MG63 (cell line): ENCODE data around the gene CTNNA3. TPM values are rescaled to one million over a fixed set of nuclear protein-coding genes. Genes with fewer than 3 reads are reported as not detected.
A peak's percentile ranks its signal among the peaks of the same experiment; 100 is the strongest.
"Not testable (repeated sequence)": the region's sequence is repeated elsewhere in the genome, so short reads cannot be mapped to it uniquely, and the experiment has no call there.

Experiments used
- DNase-seq: peaks from one replicate; pipeline ENCODE4 v3.0.0-alpha.2; 2020
- H3K27me3 ChIP-seq: fragments of 250-450 bp; sonication (Bioruptor Pico); 2 replicates; pipeline ENCODE4 v1.5.1; 2020; ENCODE audit warnings: mild to moderate bottlenecking, moderate library complexity
- H3K36me3 ChIP-seq: fragments of 250-450 bp; sonication (Bioruptor Pico); 2 replicates; pipeline ENCODE4 v1.5.1; 2020; ENCODE audit warnings: mild to moderate bottlenecking, moderate library complexity
- H3K4me3 ChIP-seq: fragments of 250-450 bp; sonication (Bioruptor Pico); 2 replicates; pipeline ENCODE4 v1.5.1; 2020; ENCODE audit warnings: mild to moderate bottlenecking, moderate library complexity
- H3K9me3 ChIP-seq: fragments of 250-450 bp; sonication (Bioruptor Pico); 2 replicates; pipeline ENCODE4 v1.5.1; 2020; ENCODE audit warnings: mild to moderate bottlenecking, moderate library complexity
- total RNA-seq: library from RNA; depleted of rRNA; stranded (reverse); fragments of >200 nt; shearing (Covaris generic); gene quantifications from 2 replicates; pipeline ENCODE4 v1.2.3, GENCODE V29; 2014; ENCODE audit warnings: low replicate concordance

Gene CTNNA3
- total RNA-seq, 1 experiment from 2014 or later: not detected

- no peak for DNase-seq
- Histone ChIP-seq H3K4me3 (no peak overlapping the region), H3K9me3 (no peaks in the 10 kb centered on the region), H3K27me3 (no peaks in the 10 kb centered on the region), H3K36me3 (no peaks in the 10 kb centered on the region)
Observed at GRCh38 chr10:67492317-67493019, 203.5 kb downstream of the CTNNA3 start.

GRCh38 chr10:67487906-67488619 is 207.9 kb downstream of the CTNNA3 start:
- Histone ChIP-seq H3K9me3 (no peaks in the 10 kb centered on the region), H3K36me3 (no peaks in the 10 kb centered on the region), H3K27me3 (no peaks in the 10 kb centered on the region), H3K4me3 (no peak overlapping the region)
- no peak for DNase-seq

- no peaks in the 10 kb centered on the region for H3K36me3 ChIP-seq
- H3K27me3 ChIP-seq: no peaks in the 10 kb centered on the region
- DNase-seq: peak; percentile 45
- H3K4me3 ChIP-seq: no peak overlapping the region
- no peaks in the 10 kb centered on the region for H3K9me3 ChIP-seq
Observed at GRCh38 chr10:67487199-67487598, 208.8 kb downstream of the CTNNA3 start.

- peaks cover 9% of the 10 kb centered on the region; the same call in 1 of the 2 replicates for H3K9me3 ChIP-seq
- H3K27me3 ChIP-seq: no peaks in the 10 kb centered on the region
- no peak overlapping the region for H3K4me3 ChIP-seq
- DNase-seq: no peak
- no peaks in the 10 kb centered on the region for H3K36me3 ChIP-seq
Observed at GRCh38 chr10:67477868-67478267, 218.1 kb downstream of the CTNNA3 start.

- Histone ChIP-seq H3K9me3 (peaks cover 9% of the 10 kb centered on the region; the same call in 1 of the 2 replicates), H3K27me3 (no peaks in the 10 kb centered on the region), H3K36me3 (no peaks in the 10 kb centered on the region), H3K4me3 (no peak overlapping the region)
- DNase-seq: no peak
Observed at GRCh38 chr10:67476201-67476600, 219.8 kb downstream of the CTNNA3 start.

- Histone ChIP-seq H3K4me3 (no peak overlapping the region), H3K27me3 (no peaks in the 10 kb centered on the region), H3K9me3 (peaks cover 9% of the 10 kb centered on the region; the same call in 1 of the 2 replicates), H3K36me3 (no peaks in the 10 kb centered on the region)
- DNase-seq: no peak
Observed at GRCh38 chr10:67473850-67474633, 222.0 kb downstream of the CTNNA3 start.

GRCh38 chr10:67471022-67471421 is 225.0 kb downstream of the CTNNA3 start:
- H3K27me3 ChIP-seq: no peaks in the 10 kb centered on the region
- H3K36me3 ChIP-seq: no peaks in the 10 kb centered on the region
- peak overlapping the region; percentile 55 for H3K4me3 ChIP-seq
- no peaks in the 10 kb centered on the region for H3K9me3 ChIP-seq
- DNase-seq: no peak

- Histone ChIP-seq H3K4me3 (no peak overlapping the region), H3K9me3 (no peaks in the 10 kb centered on the region; the same call in 1 of the 2 replicates), H3K27me3 (no peaks in the 10 kb centered on the region), H3K36me3 (no peaks in the 10 kb centered on the region)
- DNase-seq: no peak
Observed at GRCh38 chr10:67464278-67464677, 231.7 kb downstream of the CTNNA3 start.

GRCh38 chr10:67452892-67453291 is 243.1 kb downstream of the CTNNA3 start:
- Histone ChIP-seq H3K9me3 (0 out of 2 replicates have a peak, but pooled peaks cover 2% of the 10 kb centered on the region), H3K36me3 (no peaks in the 10 kb centered on the region), H3K4me3 (no peak overlapping the region), H3K27me3 (no peaks in the 10 kb centered on the region)
- no peak for DNase-seq

- Histone ChIP-seq H3K9me3 (no peaks in the 10 kb centered on the region; the same call in 1 of the 2 replicates), H3K27me3 (no peaks in the 10 kb centered on the region), H3K4me3 (no peak overlapping the region), H3K36me3 (no peaks in the 10 kb centered on the region)
- DNase-seq: no peak
Observed at GRCh38 chr10:67438605-67439304, 257.2 kb downstream of the CTNNA3 start.

- Histone ChIP-seq H3K4me3 (no peak overlapping the region), H3K9me3 (no peaks in the 10 kb centered on the region)
- no peak for DNase-seq
Observed at GRCh38 chr10:67433276-67433675, 262.7 kb downstream of the CTNNA3 start.

GRCh38 chr10:67402620-67403019 is 293.4 kb downstream of the CTNNA3 start:
- no peak for DNase-seq
- Histone ChIP-seq H3K36me3 (no peaks in the 10 kb centered on the region), H3K27me3 (no peaks in the 10 kb centered on the region), H3K9me3 (no peaks in the 10 kb centered on the region), H3K4me3 (no peak overlapping the region)

More at GRCh38 chr10:67433276-67433675, 262.7 kb downstream of the CTNNA3 start:
- Histone ChIP-seq H3K27me3 (no peaks in the 10 kb centered on the region), H3K36me3 (no peaks in the 10 kb centered on the region)

- Histone ChIP-seq H3K27me3 (no peaks in the 10 kb centered on the region), H3K9me3 (no peaks in the 10 kb centered on the region), H3K4me3 (no peak overlapping the region), H3K36me3 (no peaks in the 10 kb centered on the region)
- DNase-seq: no peak
Observed at GRCh38 chr10:67401711-67402110, 294.3 kb downstream of the CTNNA3 start.

GRCh38 chr10:67386841-67387533 is 309.0 kb downstream of the CTNNA3 start:
- not testable (repeated sequence) for H3K36me3 ChIP-seq, DNase-seq, H3K9me3 ChIP-seq, H3K27me3 ChIP-seq
- H3K4me3 ChIP-seq: peak overlapping the region; percentile 28

GRCh38 chr10:67386260-67386659 is 309.7 kb downstream of the CTNNA3 start:
- H3K4me3 ChIP-seq: no peak overlapping the region
- no peaks in the 10 kb centered on the region for H3K9me3 ChIP-seq
- H3K27me3 ChIP-seq: no peaks in the 10 kb centered on the region
- H3K36me3 ChIP-seq: no peaks in the 10 kb centered on the region
- DNase-seq: no peak

GRCh38 chr10:67385566-67385965 is 310.4 kb downstream of the CTNNA3 start:
- H3K4me3 ChIP-seq: no peak overlapping the region
- no peak for DNase-seq

More at GRCh38 chr10:67385566-67385965, 310.4 kb downstream of the CTNNA3 start:
- H3K27me3 ChIP-seq: no peaks in the 10 kb centered on the region
- no peaks in the 10 kb centered on the region for H3K36me3 ChIP-seq
- no peaks in the 10 kb centered on the region for H3K9me3 ChIP-seq
